Gastrocnemius medialis (tissue), 4 donors: ENCODE results near the gene MOB3B.

Source experiments
- CTCF ChIP-seq, 5 experiments: fragments of 450-650 bp in 3 of 5; fragments of 200-600 bp in 2 of 5; sonication (generic) in 2 of 5; IDR thresholded peaks in 4 of 5; conservative IDR thresholded peaks in 1 of 5; 1 replicate in 4 of 5; 2 replicates in 1 of 5; pipeline ENCODE4 v1.5.1; 2016 to 2019; ENCODE audit warnings: antibody characterized with exemption in 5 of 5, mild to moderate bottlenecking in 3 of 5, moderate library complexity in 3 of 5
- POLR2A ChIP-seq, 2 donors: fragments of 450-650 bp; IDR thresholded peaks; one replicate each; pipeline ENCODE4 v1.6.1; 2017; ENCODE audit warnings: antibody characterized with exemption in 2 of 2, mild to moderate bottlenecking in 2 of 2, moderate library complexity in 2 of 2

DNA sequence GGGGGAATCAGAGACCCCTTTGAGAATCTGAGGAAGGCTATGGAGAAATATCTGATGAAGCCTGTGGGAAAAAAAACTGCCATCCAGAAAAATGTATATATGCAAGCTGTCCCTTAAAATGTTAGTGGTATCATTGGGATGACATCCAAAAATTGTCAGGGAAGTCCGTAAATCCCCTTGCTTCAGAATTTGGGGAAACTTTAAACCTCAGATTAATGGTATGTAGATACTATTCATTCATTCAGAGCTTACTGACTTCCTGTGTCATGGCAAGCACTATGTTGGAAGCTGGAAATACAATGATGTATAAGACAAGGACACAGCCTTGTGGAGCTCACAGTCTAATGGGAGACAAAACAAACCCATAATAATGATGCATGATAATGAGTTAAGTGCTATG lies 10.9 kb upstream of the MOB3B start:
- TF ChIP-seq CTCF (IDR thresholded peaks at IDR 0.05 in 4 of 5, conservative IDR thresholded peaks at IDR 0.05 in 1 of 5) (no peak), POLR2A (IDR thresholded peaks at IDR 0.05) (no peak)
